Measurements from ENCODE around the gene MTFR1L. TPM values are rescaled to one million over a fixed set of nuclear protein-coding genes. Genes with fewer than 3 reads are reported as not detected.

The MTFR1L gene
- polyA plus RNA-seq, 1 donor from 2014 or later, result 115 TPM

DNA sequence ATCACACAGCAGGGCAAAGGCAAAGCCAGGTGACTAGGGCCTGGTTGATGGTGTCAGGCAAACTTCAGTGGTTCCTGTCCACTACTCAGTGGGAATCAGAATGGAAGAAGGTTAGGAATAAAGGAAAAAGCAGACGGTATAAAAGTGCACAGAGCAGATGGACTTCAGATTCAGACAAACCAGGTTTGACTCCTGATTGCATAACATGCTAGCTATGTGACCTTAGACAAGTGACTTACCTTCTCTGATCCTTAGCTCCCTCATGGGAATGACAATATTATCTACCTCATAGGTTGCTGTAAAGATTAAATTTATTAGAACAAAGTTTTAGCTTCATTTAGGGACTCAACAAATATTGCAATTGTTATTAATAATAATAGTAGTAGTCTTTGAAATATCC lies 50.9 kb downstream of the MTFR1L start:
- no peak overlapping the region for H3K4me3 ChIP-seq (ENCODE audit: low read length)
- no peak for TF ChIP-seq RAD21 (conservative IDR thresholded peaks at IDR 0.05)
- TF ChIP-seq, protein P1, sequence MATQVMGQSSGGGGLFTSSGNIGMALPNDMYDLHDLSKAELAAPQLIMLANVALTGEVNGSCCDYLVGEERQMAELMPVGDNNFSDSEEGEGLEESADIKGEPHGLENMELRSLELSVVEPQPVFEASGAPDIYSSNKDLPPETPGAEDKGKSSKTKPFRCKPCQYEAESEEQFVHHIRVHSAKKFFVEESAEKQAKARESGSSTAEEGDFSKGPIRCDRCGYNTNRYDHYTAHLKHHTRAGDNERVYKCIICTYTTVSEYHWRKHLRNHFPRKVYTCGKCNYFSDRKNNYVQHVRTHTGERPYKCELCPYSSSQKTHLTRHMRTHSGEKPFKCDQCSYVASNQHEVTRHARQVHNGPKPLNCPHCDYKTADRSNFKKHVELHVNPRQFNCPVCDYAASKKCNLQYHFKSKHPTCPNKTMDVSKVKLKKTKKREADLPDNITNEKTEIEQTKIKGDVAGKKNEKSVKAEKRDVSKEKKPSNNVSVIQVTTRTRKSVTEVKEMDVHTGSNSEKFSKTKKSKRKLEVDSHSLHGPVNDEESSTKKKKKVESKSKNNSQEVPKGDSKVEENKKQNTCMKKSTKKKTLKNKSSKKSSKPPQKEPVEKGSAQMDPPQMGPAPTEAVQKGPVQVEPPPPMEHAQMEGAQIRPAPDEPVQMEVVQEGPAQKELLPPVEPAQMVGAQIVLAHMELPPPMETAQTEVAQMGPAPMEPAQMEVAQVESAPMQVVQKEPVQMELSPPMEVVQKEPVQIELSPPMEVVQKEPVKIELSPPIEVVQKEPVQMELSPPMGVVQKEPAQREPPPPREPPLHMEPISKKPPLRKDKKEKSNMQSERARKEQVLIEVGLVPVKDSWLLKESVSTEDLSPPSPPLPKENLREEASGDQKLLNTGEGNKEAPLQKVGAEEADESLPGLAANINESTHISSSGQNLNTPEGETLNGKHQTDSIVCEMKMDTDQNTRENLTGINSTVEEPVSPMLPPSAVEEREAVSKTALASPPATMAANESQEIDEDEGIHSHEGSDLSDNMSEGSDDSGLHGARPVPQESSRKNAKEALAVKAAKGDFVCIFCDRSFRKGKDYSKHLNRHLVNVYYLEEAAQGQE (IDR thresholded peaks at IDR 0.05; ENCODE audit: borderline replicate concordance), result no peak
- TF ChIP-seq SMC3 (conservative IDR thresholded peaks at IDR 0.05; ENCODE audit: poor library complexity), result no peak
- no peak for TF ChIP-seq EP300 (conservative IDR thresholded peaks at IDR 0.05; ENCODE audit: poor library complexity, severe bottlenecking)
- TF ChIP-seq, protein P2, sequence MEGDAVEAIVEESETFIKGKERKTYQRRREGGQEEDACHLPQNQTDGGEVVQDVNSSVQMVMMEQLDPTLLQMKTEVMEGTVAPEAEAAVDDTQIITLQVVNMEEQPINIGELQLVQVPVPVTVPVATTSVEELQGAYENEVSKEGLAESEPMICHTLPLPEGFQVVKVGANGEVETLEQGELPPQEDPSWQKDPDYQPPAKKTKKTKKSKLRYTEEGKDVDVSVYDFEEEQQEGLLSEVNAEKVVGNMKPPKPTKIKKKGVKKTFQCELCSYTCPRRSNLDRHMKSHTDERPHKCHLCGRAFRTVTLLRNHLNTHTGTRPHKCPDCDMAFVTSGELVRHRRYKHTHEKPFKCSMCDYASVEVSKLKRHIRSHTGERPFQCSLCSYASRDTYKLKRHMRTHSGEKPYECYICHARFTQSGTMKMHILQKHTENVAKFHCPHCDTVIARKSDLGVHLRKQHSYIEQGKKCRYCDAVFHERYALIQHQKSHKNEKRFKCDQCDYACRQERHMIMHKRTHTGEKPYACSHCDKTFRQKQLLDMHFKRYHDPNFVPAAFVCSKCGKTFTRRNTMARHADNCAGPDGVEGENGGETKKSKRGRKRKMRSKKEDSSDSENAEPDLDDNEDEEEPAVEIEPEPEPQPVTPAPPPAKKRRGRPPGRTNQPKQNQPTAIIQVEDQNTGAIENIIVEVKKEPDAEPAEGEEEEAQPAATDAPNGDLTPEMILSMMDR (IDR thresholded peaks at IDR 0.05; ENCODE audit: poor library complexity, severe bottlenecking), result no peak
- no peak for TF ChIP-seq POLR2AphosphoS5 (IDR thresholded peaks at IDR 0.05)
- no peak for TF ChIP-seq MXI1 (conservative IDR thresholded peaks at IDR 0.05; ENCODE audit: poor library complexity, severe bottlenecking)
- no peak for TF ChIP-seq EZH2 (IDR thresholded peaks at IDR 0.05; ENCODE audit: borderline replicate concordance, insufficient read depth, low read length, poor library complexity, severe bottlenecking)
- no peak for TF ChIP-seq TAF1 (IDR thresholded peaks at IDR 0.05; ENCODE audit: low read depth)
- no peaks in the 10 kb centered on the region for H4K20me1 ChIP-seq (ENCODE audit: insufficient read depth)
- peaks cover 8% of the 10 kb centered on the region for H3K27me3 ChIP-seq (ENCODE audit: insufficient read depth, low read depth, low read length)
- no peaks in the 10 kb centered on the region for H3K9me2 ChIP-seq (ENCODE audit: insufficient read depth, low read length)
- H3K4me2 ChIP-seq (ENCODE audit: low read length), result no peak overlapping the region
- no peak overlapping the region for H3K9ac ChIP-seq (ENCODE audit: low read length)
- H2AFZ ChIP-seq (ENCODE audit: low read depth, low read length), result no peak overlapping the region
- no peaks in the 10 kb centered on the region for H3K79me2 ChIP-seq (replicated peaks; ENCODE audit: insufficient read depth, low read length)
- H3K36me3 ChIP-seq (ENCODE audit: insufficient read depth, low read length), result no peaks in the 10 kb centered on the region
- H3K27ac ChIP-seq (ENCODE audit: low read length), result no peak overlapping the region
- no peaks in the 10 kb centered on the region for H3F3A ChIP-seq (ENCODE audit: insufficient read depth, low read length, poor library complexity, severe bottlenecking)
- H3K9me3 ChIP-seq (ENCODE audit: low read length), result no peaks in the 10 kb centered on the region

DNA sequence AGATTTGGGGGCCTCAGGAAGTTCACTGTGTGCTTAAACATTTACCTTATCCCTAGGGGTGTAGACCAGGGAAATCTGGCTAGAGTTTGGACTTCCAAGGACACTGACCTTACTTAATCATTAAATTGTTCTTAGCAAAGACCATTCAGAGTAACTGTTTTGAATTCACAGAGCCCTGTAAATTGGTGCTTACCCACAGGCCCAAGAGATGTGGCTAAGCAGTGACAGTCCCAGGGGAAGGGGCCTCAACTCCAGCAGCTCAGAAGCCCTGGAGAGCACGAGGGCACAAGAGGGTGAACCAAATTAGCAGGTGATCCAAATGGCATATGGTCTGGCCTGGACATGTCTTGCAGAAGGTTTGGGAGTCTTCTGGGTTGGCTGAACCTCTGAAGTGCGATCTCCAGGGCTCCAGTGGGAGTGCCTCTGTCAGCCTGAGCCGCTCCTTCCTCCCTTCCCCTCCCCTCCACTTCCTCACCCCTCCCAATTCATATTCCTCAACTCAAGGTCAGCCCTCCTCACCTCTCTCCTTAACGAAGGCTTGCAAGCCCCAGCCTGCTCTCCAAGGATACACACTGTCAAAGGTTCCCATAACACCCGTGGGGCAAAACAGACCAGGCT lies 51.4 kb downstream of the MTFR1L start:
- Histone ChIP-seq H3K4me3 (ENCODE audit: low read length) (no peak overlapping the region), H3K79me2 (replicated peaks; ENCODE audit: insufficient read depth, low read length) (no peaks in the 10 kb centered on the region), H3F3A (ENCODE audit: insufficient read depth, low read length, poor library complexity, severe bottlenecking) (no peaks in the 10 kb centered on the region), H3K4me2 (ENCODE audit: low read length) (no peak overlapping the region), H4K20me1 (ENCODE audit: insufficient read depth) (no peaks in the 10 kb centered on the region), H3K9me3 (ENCODE audit: low read length) (no peaks in the 10 kb centered on the region), H3K27ac (ENCODE audit: low read length) (no peak overlapping the region), H3K36me3 (ENCODE audit: insufficient read depth, low read length) (no peaks in the 10 kb centered on the region), H3K9me2 (ENCODE audit: insufficient read depth, low read length) (no peaks in the 10 kb centered on the region), H3K9ac (ENCODE audit: low read length) (no peak overlapping the region), H3K27me3 (ENCODE audit: insufficient read depth, low read depth, low read length) (peaks cover 14% of the 10 kb centered on the region), H2AFZ (ENCODE audit: low read depth, low read length) (no peak overlapping the region)
- TF ChIP-seq, protein P1 (IDR thresholded peaks at IDR 0.05; ENCODE audit: borderline replicate concordance), result no peak
- TF ChIP-seq, protein P2 (IDR thresholded peaks at IDR 0.05; ENCODE audit: poor library complexity, severe bottlenecking), result no peak
- TF ChIP-seq EZH2 (IDR thresholded peaks at IDR 0.05; ENCODE audit: borderline replicate concordance, insufficient read depth, low read length, poor library complexity, severe bottlenecking), result no peak
- no peak for TF ChIP-seq SMC3 (conservative IDR thresholded peaks at IDR 0.05; ENCODE audit: poor library complexity)
- no peak for TF ChIP-seq MXI1 (conservative IDR thresholded peaks at IDR 0.05; ENCODE audit: poor library complexity, severe bottlenecking)
- no peak for TF ChIP-seq EP300 (conservative IDR thresholded peaks at IDR 0.05; ENCODE audit: poor library complexity, severe bottlenecking)
- no peak for TF ChIP-seq RAD21 (conservative IDR thresholded peaks at IDR 0.05)
- TF ChIP-seq TAF1 (IDR thresholded peaks at IDR 0.05; ENCODE audit: low read depth), result no peak
- no peak for TF ChIP-seq POLR2AphosphoS5 (IDR thresholded peaks at IDR 0.05)

All from neural cell (in vitro differentiated cells).